ENCODE data around the gene TSPAN32.

TSPAN32 gene

GRCh38 chr11:2363130-2363529, 61.3 kb downstream of the TSPAN32 start:
- TF ChIP-seq, protein P1, sequence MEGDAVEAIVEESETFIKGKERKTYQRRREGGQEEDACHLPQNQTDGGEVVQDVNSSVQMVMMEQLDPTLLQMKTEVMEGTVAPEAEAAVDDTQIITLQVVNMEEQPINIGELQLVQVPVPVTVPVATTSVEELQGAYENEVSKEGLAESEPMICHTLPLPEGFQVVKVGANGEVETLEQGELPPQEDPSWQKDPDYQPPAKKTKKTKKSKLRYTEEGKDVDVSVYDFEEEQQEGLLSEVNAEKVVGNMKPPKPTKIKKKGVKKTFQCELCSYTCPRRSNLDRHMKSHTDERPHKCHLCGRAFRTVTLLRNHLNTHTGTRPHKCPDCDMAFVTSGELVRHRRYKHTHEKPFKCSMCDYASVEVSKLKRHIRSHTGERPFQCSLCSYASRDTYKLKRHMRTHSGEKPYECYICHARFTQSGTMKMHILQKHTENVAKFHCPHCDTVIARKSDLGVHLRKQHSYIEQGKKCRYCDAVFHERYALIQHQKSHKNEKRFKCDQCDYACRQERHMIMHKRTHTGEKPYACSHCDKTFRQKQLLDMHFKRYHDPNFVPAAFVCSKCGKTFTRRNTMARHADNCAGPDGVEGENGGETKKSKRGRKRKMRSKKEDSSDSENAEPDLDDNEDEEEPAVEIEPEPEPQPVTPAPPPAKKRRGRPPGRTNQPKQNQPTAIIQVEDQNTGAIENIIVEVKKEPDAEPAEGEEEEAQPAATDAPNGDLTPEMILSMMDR (IDR thresholded peaks at IDR 0.05): no peak

DNA sequence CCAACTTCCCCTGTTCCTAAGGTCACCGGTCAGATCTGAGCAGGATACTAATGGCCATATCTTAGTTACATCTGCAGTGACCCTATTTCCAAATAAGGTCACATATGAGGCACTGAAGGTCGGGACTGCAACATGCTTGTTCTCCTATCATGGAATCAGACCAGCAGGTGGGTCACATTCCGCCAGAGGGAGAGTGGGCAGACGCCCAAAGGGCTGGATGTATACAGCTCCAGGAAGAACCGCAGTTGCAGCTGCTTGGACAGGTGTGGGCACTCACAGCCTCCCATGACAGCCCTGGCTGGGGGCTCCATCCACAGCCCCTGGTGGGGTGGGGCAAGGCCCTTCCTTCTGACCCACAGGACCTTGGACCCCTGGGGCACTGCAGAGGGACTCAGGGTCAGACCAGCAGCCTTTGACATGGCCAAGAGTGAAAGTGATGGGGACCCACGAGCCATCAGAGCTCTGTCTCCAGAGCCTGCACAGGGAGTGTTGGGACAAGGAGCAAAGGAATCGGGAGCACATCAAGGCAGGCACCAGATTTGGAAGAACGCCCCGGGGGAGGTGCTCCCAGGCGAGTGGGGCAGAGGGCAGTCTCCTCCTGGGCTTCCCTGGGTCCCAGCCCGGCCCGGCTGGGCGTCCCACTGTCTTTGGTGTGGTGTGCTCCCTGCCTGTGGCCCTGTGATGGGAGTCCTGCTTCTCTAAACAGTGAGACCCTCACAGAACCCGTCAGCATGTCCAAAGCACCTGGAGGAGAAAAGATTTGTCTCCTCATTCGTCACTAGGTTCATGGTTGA, 62.0 kb downstream of the TSPAN32 start:
- TF ChIP-seq, protein P1 (IDR thresholded peaks at IDR 0.05): no peak

- TF ChIP-seq, protein P1 (IDR thresholded peaks at IDR 0.05): no peak
Observed at GRCh38 chr11:2365571-2366210, 63.9 kb downstream of the TSPAN32 start.

DNA sequence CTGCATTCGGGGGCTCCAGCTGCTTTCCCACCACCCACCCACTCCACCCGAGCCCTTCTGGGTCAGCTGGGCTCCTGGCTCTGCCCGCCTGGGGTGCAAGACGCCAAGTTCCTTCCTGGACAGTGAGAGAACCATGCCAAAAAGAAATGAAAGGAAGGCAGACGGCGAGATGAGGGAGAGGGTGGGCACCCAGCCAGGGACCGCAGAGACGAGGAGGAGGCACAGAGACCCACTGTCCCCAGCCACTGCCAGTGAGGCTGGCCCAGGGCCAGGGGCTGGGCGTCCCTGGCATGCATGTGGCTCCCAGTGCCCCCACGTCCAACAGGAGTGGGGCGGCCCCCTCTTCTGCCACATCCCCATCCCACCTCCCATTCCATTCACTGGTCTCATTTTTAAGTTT, 64.5 kb downstream of the TSPAN32 start:
- TF ChIP-seq, protein P1 (IDR thresholded peaks at IDR 0.05): no peak

DNA sequence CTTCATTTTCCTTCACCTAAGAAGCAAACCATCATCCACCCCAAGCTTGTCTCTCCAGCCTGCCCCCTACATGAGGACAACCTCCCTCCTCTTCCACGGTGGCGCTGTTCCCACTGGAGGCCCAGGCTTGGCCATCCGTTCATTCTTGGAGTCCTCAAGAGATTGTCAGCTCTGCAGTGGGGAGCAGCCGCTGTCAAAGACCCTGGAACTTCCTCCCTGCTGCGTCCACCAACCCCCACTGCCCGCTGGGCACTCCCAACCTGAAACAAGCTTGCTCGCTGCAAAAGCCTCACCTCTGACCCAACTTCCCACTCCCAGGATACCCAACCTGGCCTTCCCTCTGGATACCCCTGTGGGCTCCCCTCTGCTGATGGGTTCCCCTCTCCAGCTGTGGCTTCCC, 64.9 kb downstream of the TSPAN32 start:
- TF ChIP-seq, protein P1 (IDR thresholded peaks at IDR 0.05): no peak

GRCh38 chr11:2367266-2368160, 65.7 kb downstream of the TSPAN32 start:
- TF ChIP-seq, protein P1 (IDR thresholded peaks at IDR 0.05): no peak
